Stimulated activated CD8-positive, alpha-beta memory T cell treated with anti-CD3 and anti-CD28 coated beads, Interleukin-15, amount 100 ng/mL, for 1 hour (primary cell): ENCODE data around the gene PAM.
"Not testable (repeated sequence)": the region's sequence is repeated elsewhere in the genome, so short reads cannot be mapped to it uniquely, and the experiment has no call there.

Source experiments
- DNase-seq: peaks from one replicate; pipeline ENCODE4 v3.0.0-alpha.2; 2020; ENCODE audit warnings: low read depth

Gene PAM

GRCh38 chr5:102902647-102903046 lies 147.5 kb downstream of the PAM start:
- DNase-seq, result no peak

DNA sequence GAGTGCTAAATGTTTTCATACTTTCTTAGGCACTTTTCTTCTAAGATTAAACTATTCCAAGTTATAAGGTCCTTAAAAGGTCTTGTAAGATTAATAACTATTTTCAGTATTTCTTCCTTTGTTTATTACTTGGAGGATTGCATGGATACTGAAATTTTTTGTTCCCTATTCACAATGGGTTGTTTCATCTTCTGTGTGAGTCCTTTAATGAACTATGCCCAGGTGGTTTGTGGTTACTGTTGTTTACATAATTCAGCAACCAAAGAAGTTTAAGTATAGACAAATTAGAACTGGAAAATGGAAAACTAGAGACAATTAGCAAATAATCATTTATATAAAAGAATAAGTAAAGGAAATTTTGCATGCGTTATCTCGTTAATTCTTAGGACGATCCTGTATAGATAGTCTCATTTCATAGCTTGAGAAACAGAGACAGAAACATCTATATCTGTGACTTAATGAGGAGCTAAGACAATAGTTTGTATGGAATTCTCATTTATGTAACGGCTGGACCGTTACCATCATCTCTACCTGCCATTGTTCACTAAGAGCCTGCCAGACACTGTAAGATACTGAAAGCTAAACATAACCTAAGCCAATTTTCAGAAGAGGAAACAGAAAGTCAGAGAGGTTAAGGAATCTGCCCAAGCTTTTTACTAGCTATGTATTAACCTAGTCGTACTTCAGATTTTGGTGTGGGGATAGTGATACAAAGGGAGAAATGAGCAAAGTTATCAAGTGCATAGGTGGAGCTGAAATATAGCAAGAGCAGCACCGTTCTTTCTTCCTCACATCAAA lies 148.2 kb downstream of the PAM start:
- no peak for DNase-seq

DNA sequence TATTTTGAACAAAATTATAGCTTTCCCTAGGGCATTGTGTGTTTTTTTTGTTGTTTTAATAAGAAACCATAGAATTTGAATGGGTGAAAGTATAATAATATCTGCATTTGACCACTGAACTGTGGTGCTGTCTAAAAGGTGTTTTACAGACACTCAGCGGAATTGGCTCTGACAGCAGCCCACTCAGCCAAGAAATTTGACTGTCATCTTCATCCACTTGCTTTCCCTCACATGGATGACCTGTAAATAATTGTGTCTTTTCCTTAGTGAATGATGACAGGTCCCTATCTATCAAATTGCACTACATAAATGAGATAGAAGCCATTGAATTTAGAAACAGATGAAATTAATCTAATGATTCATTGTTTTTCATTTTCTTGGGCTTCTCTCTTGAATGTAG lies 150.0 kb downstream of the PAM start:
- DNase-seq, result no peak

GRCh38 chr5:102907099-102907498 lies 152.0 kb downstream of the PAM start:
- not testable (repeated sequence) for DNase-seq

DNA sequence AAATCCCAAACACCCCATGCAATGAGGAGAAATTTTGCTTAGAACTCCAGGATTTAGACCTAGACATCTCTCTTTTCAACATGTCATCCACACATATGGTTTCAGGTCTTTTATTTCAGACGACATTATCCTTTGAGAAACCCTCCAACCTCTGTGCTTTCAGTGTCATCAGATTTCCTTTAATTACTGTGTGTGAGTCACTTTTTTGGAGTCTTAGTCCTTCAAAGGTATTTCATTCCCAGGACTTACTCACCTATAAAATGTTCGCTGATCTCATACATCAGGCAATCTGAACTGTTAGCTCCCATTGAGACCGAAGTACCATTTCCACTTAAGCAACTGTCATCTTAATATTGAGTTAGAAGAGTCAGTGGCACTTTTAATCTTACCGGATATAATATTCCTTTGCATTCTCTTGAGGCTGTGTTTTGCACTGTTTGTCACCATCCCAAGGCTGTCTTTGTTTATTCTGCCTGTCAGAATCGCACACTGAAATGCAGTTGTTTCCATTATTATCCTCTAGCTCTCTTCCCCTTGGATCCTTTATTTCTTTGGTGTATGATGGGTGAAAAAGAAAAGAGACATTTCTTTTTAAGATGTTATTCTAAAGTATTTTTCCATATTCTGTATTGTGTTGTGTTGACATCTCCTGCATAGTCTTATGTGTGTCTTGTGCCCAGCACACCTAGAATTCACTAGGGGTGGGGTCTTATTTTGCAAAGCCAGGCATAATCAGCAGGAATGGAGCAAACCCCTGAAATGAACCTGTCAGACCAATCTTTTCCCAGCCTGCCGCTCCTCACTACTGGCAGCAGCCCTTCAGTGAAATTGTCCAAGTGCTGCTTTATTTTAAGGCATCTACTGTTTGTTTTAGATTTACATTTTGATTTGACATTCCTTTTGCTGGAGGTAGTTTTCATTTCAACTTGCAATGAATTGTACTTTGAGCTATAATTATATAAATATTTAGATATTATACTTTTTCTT lies 155.4 kb downstream of the PAM start:
- no peak for DNase-seq

GRCh38 chr5:102911973-102912372 lies 156.9 kb downstream of the PAM start:
- DNase-seq, result no peak

DNA sequence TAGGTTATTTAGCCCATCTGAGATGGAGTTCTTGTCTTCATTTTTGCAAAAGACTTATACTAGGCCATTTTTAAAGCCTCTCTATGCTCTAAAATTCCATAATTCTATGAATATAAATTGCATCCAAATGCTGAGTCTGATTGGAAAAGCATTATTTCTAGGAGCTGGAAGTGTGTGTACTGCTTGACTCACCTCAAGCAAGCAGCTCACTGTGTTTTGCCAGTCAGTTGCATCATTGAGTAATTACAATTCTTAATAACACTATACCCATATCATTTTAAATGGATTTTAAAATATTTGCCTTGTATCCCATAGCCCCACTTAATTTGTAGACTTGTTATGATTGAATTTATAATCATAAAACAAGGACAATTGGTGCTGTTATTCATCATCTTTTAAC lies 161.0 kb downstream of the PAM start:
- DNase-seq, result no peak

- no peak for DNase-seq
Observed at GRCh38 chr5:102918986-102919610, 164.0 kb downstream of the PAM start.

DNA sequence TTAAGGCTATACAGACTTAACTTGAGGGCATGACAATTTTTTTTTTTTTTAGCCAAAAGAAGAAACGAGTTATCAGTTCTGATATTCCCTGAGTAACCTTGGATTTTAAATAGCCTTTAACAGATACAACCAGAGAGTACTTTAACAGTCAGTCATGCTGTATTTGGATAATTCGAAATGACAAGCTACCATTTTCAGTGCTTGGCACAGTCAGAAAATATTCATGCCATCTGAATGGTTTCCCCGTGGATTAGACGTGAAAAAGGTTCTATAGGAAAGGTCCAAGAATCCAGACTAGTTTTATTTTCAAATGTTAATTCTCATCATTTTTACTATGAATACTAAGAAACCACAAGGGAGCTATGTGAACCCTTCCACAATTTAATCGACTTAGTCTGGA lies 165.7 kb downstream of the PAM start:
- DNase-seq, result no peak

DNA sequence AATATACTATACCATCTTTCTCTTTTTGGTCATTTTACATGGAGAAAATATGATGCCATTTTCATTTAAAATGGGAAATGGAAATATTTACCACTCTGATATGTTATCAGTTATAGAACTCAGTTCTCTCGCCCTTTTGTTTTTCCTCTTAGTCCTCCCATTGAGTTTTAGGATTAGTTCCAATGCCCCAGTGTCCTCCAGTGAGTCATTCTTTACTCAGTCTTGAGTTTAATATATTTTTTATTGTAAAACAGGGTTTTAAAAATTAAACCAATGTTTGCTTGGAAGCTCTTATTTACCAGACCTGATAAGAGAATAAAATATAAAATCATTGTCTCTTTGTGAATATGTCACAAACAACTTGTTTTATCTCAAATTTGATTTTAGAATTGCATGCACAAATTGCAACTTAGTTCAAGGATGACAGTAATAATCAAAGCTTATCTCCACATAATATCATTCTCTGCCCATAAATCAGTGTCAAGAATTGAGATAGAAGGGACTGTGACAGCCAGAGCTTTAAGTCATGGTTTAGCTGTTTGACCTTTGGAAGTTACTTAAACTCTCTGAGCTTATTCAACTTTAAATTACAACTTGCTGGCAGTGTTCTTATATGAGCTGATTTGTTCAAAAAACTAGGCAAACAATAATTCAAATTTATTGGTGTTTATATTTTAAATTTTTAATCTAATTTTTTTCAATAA lies 166.4 kb downstream of the PAM start:
- no peak for DNase-seq

- no peak for DNase-seq
Observed at GRCh38 chr5:102922111-102922720, 167.1 kb downstream of the PAM start.

DNA sequence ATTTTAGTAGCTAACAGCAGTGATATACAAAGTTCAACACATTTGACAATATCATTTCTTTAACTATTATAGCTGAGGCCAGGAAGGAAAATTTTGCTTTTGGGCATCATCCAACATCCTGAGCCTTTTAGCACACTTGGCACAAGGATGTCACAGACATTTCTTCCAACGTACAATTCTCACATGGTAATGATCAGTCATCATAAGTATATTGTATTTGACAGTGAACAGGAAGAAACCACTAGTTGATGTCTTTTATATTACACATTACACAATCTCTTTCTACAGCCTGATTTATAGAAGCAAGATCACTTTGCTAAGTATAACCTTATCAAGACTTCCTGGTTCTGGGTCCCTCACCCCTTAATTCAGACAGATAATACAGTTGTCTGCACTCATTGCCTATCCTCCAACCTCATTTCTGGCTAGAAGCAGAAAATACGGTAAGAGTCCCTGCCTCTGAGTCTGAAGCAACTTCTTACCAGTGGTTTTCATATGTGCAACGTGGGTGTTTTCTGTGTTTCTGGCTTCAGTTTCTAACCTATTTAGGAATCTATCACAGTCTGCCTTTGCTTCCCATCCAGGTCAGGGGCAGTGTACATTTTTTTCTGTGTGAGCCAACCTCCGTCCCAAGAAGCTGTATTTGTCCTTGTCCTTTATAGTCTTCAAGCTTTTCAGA lies 167.8 kb downstream of the PAM start:
- DNase-seq, result no peak

GRCh38 chr5:102924963-102925362 lies 169.9 kb downstream of the PAM start:
- no peak for DNase-seq

DNA sequence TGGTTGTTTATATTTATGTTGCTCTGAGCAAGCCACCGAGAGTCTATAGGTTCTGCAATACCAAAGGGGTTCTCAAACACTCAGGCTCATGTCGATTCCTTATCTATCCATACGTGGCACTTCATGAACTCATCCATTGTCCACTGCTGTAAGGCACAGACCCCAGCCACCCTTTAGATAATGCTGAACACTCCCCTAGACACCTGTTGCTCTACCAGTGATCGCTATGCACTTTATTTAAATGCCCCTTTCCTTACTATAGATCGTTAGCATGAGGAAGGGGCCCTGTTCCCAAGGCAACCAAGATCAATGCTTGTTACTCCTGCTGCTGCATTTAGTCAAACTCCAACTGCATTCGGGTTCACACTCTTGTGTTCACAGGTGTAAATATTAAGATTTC lies 171.9 kb downstream of the PAM start:
- DNase-seq, result no peak

DNA sequence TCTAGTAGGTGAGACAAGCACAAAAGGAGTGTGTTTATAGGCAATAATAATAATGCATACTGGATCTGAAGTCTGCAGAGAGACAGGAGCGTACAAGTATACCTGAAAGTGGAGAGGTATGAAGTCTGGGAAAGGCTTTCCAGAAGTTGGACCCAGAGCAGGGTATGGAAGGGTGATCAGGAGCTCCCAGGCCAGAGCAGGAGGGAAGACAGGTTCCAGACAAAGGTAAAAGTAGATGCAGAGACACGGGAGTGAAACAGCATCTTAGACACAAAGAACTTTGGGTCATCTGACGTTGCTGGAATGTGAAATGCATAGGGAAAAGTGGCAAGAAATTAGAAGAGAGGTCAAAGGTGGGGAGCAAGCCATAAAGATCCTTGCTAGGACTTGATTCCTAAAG lies 175.1 kb downstream of the PAM start:
- DNase-seq, result no peak

- DNase-seq, result no peak
Observed at GRCh38 chr5:102931085-102931725, 176.1 kb downstream of the PAM start.

- no peak for DNase-seq
Observed at GRCh38 chr5:102932781-102933180, 177.7 kb downstream of the PAM start.

DNA sequence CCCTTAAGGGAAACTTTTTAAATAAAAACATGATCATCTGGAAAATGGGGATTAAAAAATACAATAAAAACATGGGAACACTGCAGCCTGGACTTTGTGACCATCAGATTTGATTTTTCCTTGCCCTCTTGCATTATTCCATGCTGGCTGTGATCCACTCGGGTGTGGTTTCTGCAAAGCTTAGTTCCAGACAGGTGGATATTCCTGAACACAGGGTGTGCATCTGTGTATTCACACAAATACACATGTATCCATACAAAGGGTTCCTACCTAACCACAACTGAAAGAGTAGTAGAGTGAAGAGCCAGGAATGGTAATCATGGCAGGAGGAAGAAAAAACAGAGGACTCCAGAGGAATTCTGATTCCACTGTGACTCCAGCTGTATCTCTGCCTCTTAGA lies 178.2 kb downstream of the PAM start:
- DNase-seq, result no peak

- DNase-seq, result no peak
Observed at GRCh38 chr5:102933721-102934459, 178.8 kb downstream of the PAM start.

DNA sequence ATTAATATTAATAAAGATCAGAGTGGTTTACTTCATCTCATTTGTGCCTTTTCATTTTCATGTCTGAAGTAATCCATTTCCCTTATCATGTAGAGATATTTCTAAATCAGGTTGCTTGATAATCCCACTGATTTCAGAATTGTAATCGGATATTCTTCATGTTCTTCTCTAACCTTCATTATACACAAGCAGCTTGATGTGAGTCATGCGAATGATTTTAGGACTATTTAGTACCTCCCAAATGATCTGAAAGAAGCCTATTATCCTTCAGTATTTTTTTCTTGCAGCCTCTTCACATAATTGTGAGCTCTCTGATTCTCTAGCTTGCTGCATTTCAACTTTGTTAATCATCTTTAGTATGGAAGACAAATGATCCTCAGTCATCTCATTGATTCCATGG lies 182.8 kb downstream of the PAM start:
- DNase-seq, result no peak
